Measurements from ENCODE around the gene JAKMIP1.

DNA sequence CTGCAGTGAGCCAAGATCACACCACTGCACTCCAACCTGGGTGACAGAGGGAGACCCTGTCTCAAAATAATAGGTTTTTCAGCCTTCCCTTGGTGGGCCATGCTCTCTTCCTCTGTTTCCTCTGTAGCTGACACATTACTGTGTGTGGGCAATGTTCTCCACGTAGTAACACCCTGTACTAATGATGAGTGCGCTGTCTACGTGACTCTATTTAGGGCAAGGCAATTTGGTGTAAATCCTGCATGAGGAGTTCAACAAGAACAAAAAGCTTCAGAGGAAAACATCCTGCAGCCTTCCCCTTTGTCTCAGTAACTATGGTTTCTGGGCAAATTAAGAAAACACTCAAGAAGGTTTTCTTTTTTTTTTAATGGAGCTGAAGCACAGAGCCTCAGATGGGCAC lies 24.4 kb upstream of the JAKMIP1 start:
- TF ChIP-seq ZNF274 (IDR thresholded peaks at IDR 0.05; ENCODE audit: low read depth, low read length) (no peak), SUZ12 (IDR thresholded peaks at IDR 0.05; ENCODE audit: extremely low read depth, insufficient read depth, insufficient read length) (no peak)

Measured in NT2/D1 (cell line).